ENCODE measurements around the gene ANO3.

DNA sequence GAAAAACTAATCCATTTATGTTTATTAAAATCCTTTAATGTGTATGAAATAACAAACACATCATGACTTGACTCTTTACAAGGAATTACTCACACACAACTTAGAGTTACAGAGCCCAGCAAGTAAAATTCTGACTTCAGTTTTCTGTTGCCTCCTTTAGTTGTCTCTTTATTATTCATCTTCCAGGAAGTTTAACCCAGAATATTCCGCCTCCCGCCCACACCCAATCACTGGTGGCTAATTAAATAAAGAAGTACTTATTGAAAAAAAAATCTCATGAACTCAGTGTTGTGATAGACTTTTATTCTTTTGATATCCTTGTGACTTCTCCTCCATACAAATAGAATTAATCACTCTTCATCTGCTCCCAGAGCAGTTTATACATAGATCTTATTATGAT lies 178.2 kb downstream of the ANO3 start:
- TF ChIP-seq POLR2A (IDR thresholded peaks at IDR 0.05) = no peak
- TF ChIP-seq, protein P1, sequence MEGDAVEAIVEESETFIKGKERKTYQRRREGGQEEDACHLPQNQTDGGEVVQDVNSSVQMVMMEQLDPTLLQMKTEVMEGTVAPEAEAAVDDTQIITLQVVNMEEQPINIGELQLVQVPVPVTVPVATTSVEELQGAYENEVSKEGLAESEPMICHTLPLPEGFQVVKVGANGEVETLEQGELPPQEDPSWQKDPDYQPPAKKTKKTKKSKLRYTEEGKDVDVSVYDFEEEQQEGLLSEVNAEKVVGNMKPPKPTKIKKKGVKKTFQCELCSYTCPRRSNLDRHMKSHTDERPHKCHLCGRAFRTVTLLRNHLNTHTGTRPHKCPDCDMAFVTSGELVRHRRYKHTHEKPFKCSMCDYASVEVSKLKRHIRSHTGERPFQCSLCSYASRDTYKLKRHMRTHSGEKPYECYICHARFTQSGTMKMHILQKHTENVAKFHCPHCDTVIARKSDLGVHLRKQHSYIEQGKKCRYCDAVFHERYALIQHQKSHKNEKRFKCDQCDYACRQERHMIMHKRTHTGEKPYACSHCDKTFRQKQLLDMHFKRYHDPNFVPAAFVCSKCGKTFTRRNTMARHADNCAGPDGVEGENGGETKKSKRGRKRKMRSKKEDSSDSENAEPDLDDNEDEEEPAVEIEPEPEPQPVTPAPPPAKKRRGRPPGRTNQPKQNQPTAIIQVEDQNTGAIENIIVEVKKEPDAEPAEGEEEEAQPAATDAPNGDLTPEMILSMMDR (IDR thresholded peaks at IDR 0.05) = no peak

All from right lobe of liver (tissue), 4 donors.